HCT116 (cell line): ENCODE results near the gene KIF26B. TPM values are rescaled to one million over a fixed set of nuclear protein-coding genes. Genes with fewer than 3 reads are reported as not detected.
A peak's percentile ranks its signal among the peaks of the same experiment; 100 is the strongest.

Experiments
- ATAC-seq: fragments of 200-7000 bp; cut with Tn5 transposase; 2 replicates; pipeline ENCODE4 v1.9.1; 2020; ENCODE audit warnings: mild to moderate bottlenecking, moderate library complexity
- BruUV-seq: library from RNA; stranded (reverse); fragments of 400-500 nt; replicated peaks from 2 replicates; lab custom pipeline; 2021; lab: Mats Ljungman, UMichigan
- CTCF ChIA-PET: fragments of 300-600 bp; sonication (Branson Sonifier 250); formaldehyde crosslinking; loops from one replicate; lab custom pipeline; 2021; ENCODE audit warnings: antibody characterized with exemption; lab: Charles Lee
- POLR2A ChIA-PET: fragments of 300-600, 350-600 bp; sonication (Branson Sonifier 250); formaldehyde crosslinking; loops from one replicate; lab custom pipeline; 2021; ENCODE audit warnings: antibody characterized with exemption; lab: Charles Lee
- RAD21 ChIA-PET, 2 experiments: fragments of 300-600 bp; sonication (Branson Sonifier 250); formaldehyde crosslinking; loops; one replicate each; lab custom pipeline; 2023; ENCODE audit warnings: low total read pairs in 2 of 2; ENCODE audit not compliant: uncharacterized antibody in 2 of 2, unreplicated experiment in 2 of 2, low non-redundant PET in 1 of 2; lab: Charles Lee
- DNase-seq: peaks from one replicate; pipeline ENCODE4 v3.0.0-alpha.2; 2010; ENCODE audit warnings: low read depth, low spot score
- H2AFZ ChIP-seq: fragments of 200-600 bp; shearing (Covaris generic), sonication (generic); 2 replicates; pipeline ENCODE4 v1.6.1; 2017; ENCODE audit warnings: low read depth, mixed run types, mixed read lengths, antibody characterized with exemption, low read length; ENCODE audit not compliant: poor library complexity, severe bottlenecking
- H3K27ac ChIP-seq: 2 replicates; pipeline ENCODE4 v1.5.1; 2012; ENCODE audit warnings: low read depth, low read length
- H3K27me3 ChIP-seq: fragments of 200-600 bp; sonication (generic); 2 replicates; pipeline ENCODE4 v1.6.1; 2016; ENCODE audit warnings: mixed run types, low read length, mixed read lengths; ENCODE audit not compliant: insufficient read depth
- H3K36me3 ChIP-seq, 2 experiments: fragments of 200-500 bp in 1 of 2; fragments of 200-600 bp in 1 of 2; sonication (Bioruptor generic) in 1 of 2; sonication (generic) in 1 of 2; 2 replicates each; pipeline versions ENCODE4 v1.5.1 to v1.6.1; 2014 to 2016; ENCODE audit warnings: low read length in 2 of 2, inconsistent platforms in 1 of 2, mixed read lengths in 1 of 2, mixed run types in 1 of 2; ENCODE audit not compliant: insufficient read depth in 2 of 2, control insufficient read depth in 1 of 2
- H3K4me1 ChIP-seq, 2 experiments: fragments of 200-600 bp in 1 of 2; sonication (generic) in 1 of 2; 2 replicates each; pipeline versions ENCODE4 v1.5.1 to v1.6.1; 2012 to 2017; ENCODE audit warnings: low read length in 2 of 2, inconsistent platforms in 1 of 2, mild to moderate bottlenecking in 1 of 2, mixed read lengths in 1 of 2, mixed run types in 1 of 2, moderate library complexity in 1 of 2; ENCODE audit not compliant: insufficient read depth in 2 of 2, control insufficient read depth in 1 of 2
- H3K4me2 ChIP-seq: fragments of 200-600 bp; sonication (generic); 2 replicates; pipeline ENCODE4 v1.6.1; 2017; ENCODE audit warnings: mixed run types, low read length, mixed read lengths
- H3K4me3 ChIP-seq, 2 experiments: fragments of 200-600 bp in 1 of 2; sonication (generic) in 1 of 2; replicated peaks in 1 of 2; 2 replicates each; pipeline ENCODE4 v1.5.1; 2011 to 2016; ENCODE audit warnings: low read length in 2 of 2, control low read depth in 1 of 2, low read depth in 1 of 2, mild to moderate bottlenecking in 1 of 2, mixed read lengths in 1 of 2, mixed run types in 1 of 2
- H3K79me2 ChIP-seq: fragments of 200-600 bp; sonication (generic); 2 replicates; pipeline ENCODE4 v1.6.1; 2017; ENCODE audit warnings: mild to moderate bottlenecking, mixed run types, low read length, moderate library complexity, mixed read lengths; ENCODE audit not compliant: insufficient read depth
- H3K9ac ChIP-seq: fragments of 200-600 bp; sonication (generic); 2 replicates; pipeline ENCODE4 v1.6.1; 2016; ENCODE audit warnings: low read length, mixed read lengths
- H3K9me2 ChIP-seq: fragments of 200-600 bp; sonication (generic), shearing (Covaris generic); 2 replicates; pipeline ENCODE4 v1.6.1; 2017; ENCODE audit warnings: mixed run types, mild to moderate bottlenecking, moderate library complexity; ENCODE audit not compliant: insufficient read depth
- H3K9me3 ChIP-seq, 2 experiments: fragments of 200-500 bp in 1 of 2; fragments of 200-600 bp in 1 of 2; sonication (Bioruptor generic) in 1 of 2; sonication (generic) in 1 of 2; 2 replicates each; pipeline ENCODE4 v1.6.1; 2014 to 2017; ENCODE audit warnings: low read length in 2 of 2, mixed read lengths in 2 of 2, inconsistent platforms in 1 of 2, low read depth in 1 of 2, mild to moderate bottlenecking in 1 of 2, mixed run types in 1 of 2, moderate library complexity in 1 of 2; ENCODE audit not compliant: control insufficient read depth in 1 of 2, insufficient read depth in 1 of 2
- H4K20me1 ChIP-seq: fragments of 200-600 bp; sonication (generic), shearing (Covaris generic); 2 replicates; pipeline ENCODE4 v1.6.1; 2017; ENCODE audit warnings: mixed run types, mild to moderate bottlenecking, moderate library complexity; ENCODE audit not compliant: insufficient read depth
- EGR1 ChIP-seq: IDR thresholded peaks from 2 replicates; pipeline ENCODE4 v1.6.1; 2012; ENCODE audit warnings: low read depth
- EZH2phosphoT487 ChIP-seq: fragments of 200-600 bp; IDR thresholded peaks from 2 replicates; pipeline ENCODE4 v1.6.1; 2018; ENCODE audit warnings: antibody characterized with exemption, borderline replicate concordance
- JUND ChIP-seq: IDR thresholded peaks from 2 replicates; pipeline ENCODE4 v1.6.1; 2012
- SP1 ChIP-seq: IDR thresholded peaks from 2 replicates; pipeline ENCODE4 v1.6.1; 2012; ENCODE audit warnings: low read depth
- SRF ChIP-seq: IDR thresholded peaks from 2 replicates; pipeline ENCODE4 v1.6.1; 2012; ENCODE audit warnings: low read depth
- TCF7L2 ChIP-seq: IDR thresholded peaks from 2 replicates; pipeline ENCODE4 v1.7.0; 2011; ENCODE audit warnings: borderline replicate concordance, inconsistent platforms; ENCODE audit not compliant: insufficient read depth, insufficient read length; ENCODE audit errors: extremely low read depth
- YY1 ChIP-seq: IDR thresholded peaks from 2 replicates; pipeline ENCODE4 v1.6.1; 2011; ENCODE audit warnings: low read length, low read depth, moderate library complexity, mild to moderate bottlenecking; ENCODE audit not compliant: insufficient replicate concordance; ENCODE audit errors: extremely low read depth
- ZFX ChIP-seq: fragments of 450-650 bp; IDR thresholded peaks from 2 replicates; pipeline ENCODE4 v1.6.1; 2017
- ZNF274 ChIP-seq: fragments of 200-500 bp; sonication (Bioruptor generic); IDR thresholded peaks from 2 replicates; pipeline ENCODE4 v1.6.1; 2014; ENCODE audit warnings: mild to moderate bottlenecking, low read depth, low read length, inconsistent platforms
- intact Hi-C: fragments of 100-400 bp; cut with micrococcal nuclease; formaldehyde crosslinking; loops from 2 replicates; pipeline ENCODE4 v1.10.0; 2022
- total RNA-seq: library from RNA; stranded (reverse); gene quantifications from one replicate; pipeline ENCODE4 v1.2.1, GENCODE V29; 2021; ENCODE audit not compliant: unreplicated experiment
- TF ChIP-seq, protein P1 (sequence below): IDR thresholded peaks from 2 replicates; pipeline ENCODE4 v1.6.1; 2012
- TF ChIP-seq, protein P2 (sequence below): IDR thresholded peaks from 2 replicates; pipeline ENCODE4 v1.6.1; 2012; ENCODE audit warnings: low read depth

Gene KIF26B
- total RNA-seq, 1 experiment from 2014 or later = 0.49 TPM

DNA sequence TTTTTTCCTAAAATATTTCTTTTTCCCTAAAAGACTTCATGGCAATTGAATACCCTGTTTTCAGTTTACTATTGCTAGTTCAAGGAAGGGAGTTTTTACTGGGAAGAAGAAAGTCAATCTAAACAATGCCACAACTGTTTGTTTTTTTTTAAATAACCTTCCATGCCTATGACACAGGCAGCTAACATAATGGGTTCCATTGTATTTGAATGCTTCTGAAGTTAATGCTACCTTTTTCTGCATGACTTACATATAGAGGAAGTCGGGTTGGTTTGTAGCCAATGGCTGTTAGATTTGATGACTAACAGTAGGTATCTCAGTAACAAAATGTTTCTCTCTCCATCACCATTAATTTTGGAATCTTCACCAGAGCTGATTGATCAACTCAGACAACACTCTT is 134.0 kb downstream of the KIF26B start:
- H3K9ac ChIP-seq = no peak overlapping the region
- peak; percentile 38; the same call in 1 of the 2 replicates for ATAC-seq
- peak; percentile 10 for DNase-seq
- ChIA-PET CTCF (no interaction called here), POLR2A (no interaction called here), RAD21 (no interaction called here)
- H4K20me1 ChIP-seq = no peaks in the 10 kb centered on the region
- H3K79me2 ChIP-seq = no peaks in the 10 kb centered on the region
- H3K4me3 ChIP-seq = no peak overlapping the region
- no peak overlapping the region for H2AFZ ChIP-seq
- H3K4me2 ChIP-seq = no peak overlapping the region
- no TSS peak for BruUV-seq
- H3K9me3 ChIP-seq = no peaks in the 10 kb centered on the region
- TF ChIP-seq YY1 = no peak
- TF ChIP-seq ZFX = no peak
- TF ChIP-seq SRF = no peak
- TF ChIP-seq TCF7L2 = no peak
- no peak for TF ChIP-seq SP1
- TF ChIP-seq ZNF274 = no peak
- TF ChIP-seq EZH2phosphoT487 = no peak
- no peak for TF ChIP-seq JUND
- no peak for TF ChIP-seq EGR1
- TF ChIP-seq, protein P1, sequence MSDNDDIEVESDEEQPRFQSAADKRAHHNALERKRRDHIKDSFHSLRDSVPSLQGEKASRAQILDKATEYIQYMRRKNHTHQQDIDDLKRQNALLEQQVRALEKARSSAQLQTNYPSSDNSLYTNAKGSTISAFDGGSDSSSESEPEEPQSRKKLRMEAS = no peak
- TF ChIP-seq, protein P2, sequence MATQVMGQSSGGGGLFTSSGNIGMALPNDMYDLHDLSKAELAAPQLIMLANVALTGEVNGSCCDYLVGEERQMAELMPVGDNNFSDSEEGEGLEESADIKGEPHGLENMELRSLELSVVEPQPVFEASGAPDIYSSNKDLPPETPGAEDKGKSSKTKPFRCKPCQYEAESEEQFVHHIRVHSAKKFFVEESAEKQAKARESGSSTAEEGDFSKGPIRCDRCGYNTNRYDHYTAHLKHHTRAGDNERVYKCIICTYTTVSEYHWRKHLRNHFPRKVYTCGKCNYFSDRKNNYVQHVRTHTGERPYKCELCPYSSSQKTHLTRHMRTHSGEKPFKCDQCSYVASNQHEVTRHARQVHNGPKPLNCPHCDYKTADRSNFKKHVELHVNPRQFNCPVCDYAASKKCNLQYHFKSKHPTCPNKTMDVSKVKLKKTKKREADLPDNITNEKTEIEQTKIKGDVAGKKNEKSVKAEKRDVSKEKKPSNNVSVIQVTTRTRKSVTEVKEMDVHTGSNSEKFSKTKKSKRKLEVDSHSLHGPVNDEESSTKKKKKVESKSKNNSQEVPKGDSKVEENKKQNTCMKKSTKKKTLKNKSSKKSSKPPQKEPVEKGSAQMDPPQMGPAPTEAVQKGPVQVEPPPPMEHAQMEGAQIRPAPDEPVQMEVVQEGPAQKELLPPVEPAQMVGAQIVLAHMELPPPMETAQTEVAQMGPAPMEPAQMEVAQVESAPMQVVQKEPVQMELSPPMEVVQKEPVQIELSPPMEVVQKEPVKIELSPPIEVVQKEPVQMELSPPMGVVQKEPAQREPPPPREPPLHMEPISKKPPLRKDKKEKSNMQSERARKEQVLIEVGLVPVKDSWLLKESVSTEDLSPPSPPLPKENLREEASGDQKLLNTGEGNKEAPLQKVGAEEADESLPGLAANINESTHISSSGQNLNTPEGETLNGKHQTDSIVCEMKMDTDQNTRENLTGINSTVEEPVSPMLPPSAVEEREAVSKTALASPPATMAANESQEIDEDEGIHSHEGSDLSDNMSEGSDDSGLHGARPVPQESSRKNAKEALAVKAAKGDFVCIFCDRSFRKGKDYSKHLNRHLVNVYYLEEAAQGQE = no peak
- intact Hi-C loops = no loop called here
- H3K36me3 ChIP-seq = no peaks in the 10 kb centered on the region
- H3K27me3 ChIP-seq = peaks cover 5% of the 10 kb centered on the region; the same call in 1 of the 2 replicates
- no peaks in the 10 kb centered on the region for H3K9me2 ChIP-seq
- H3K4me1 ChIP-seq = no peaks in the 10 kb centered on the region
- no peak overlapping the region for H3K27ac ChIP-seq
